ENCODE results near the gene PP2D1.

GRCh38 chr3:20023623-20024405 is 11.8 kb upstream of the PP2D1 start:
- no peak for TF ChIP-seq EZH2 (IDR thresholded peaks at IDR 0.05)
- no peak for TF ChIP-seq POLR2AphosphoS5 (IDR thresholded peaks at IDR 0.05; ENCODE audit: borderline replicate concordance, low read depth, low read length)
- no peak for TF ChIP-seq FOXP2 (optimal IDR thresholded peaks at IDR 0.05; ENCODE audit: control extremely low read depth, extremely low read length, insufficient read depth)
